Fibroblast of lung (primary cell): Measurements from ENCODE around the gene MST1R. TPM values are rescaled to one million over a fixed set of nuclear protein-coding genes. Genes with fewer than 3 reads are reported as not detected.
"Not testable (repeated sequence)": the region's sequence is repeated elsewhere in the genome, so short reads cannot be mapped to it uniquely, and the experiment has no call there.

ENCODE experiments used
- DNase-seq, 2 donors: peaks; one replicate each; pipeline versions ENCODE4 v3.0.0 to v3.0.0-alpha.2; 2010; ENCODE audit warnings: low read depth in 2 of 2
- H2AFZ ChIP-seq: 2 replicates; pipeline ENCODE4 v1.5.1; 2012; ENCODE audit warnings: low read length, control low read depth, inconsistent platforms
- H3K27ac ChIP-seq: 2 replicates; pipeline ENCODE4 v1.5.1; 2011; ENCODE audit warnings: low read length, control low read depth; ENCODE audit not compliant: insufficient read depth
- H3K27me3 ChIP-seq: 2 replicates; pipeline ENCODE4 v1.5.1; 2011; ENCODE audit warnings: mild to moderate bottlenecking, low read length; ENCODE audit not compliant: control insufficient read depth, insufficient read depth
- H3K36me3 ChIP-seq: 2 replicates; pipeline ENCODE4 v1.5.1; 2011; ENCODE audit warnings: low read length; ENCODE audit not compliant: control insufficient read depth, insufficient read depth
- H3K4me1 ChIP-seq: 2 replicates; pipeline ENCODE4 v1.5.1; 2011; ENCODE audit warnings: low read length; ENCODE audit not compliant: control insufficient read depth, insufficient read depth; ENCODE audit errors: extremely low read depth
- H3K4me2 ChIP-seq: 2 replicates; pipeline ENCODE4 v1.5.1; 2011; ENCODE audit warnings: low read length, control low read depth; ENCODE audit not compliant: insufficient read depth; ENCODE audit errors: extremely low read depth
- H3K4me3 ChIP-seq, 4 experiments: fragments of 200-600 bp in 1 of 4; sonication (generic) in 1 of 4; replicated peaks in 1 of 4; 2 replicates each; pipeline ENCODE4 v1.5.1; 2011 to 2016; ENCODE audit warnings: low read length in 4 of 4, low read depth in 3 of 4, mild to moderate bottlenecking in 3 of 4, control low read depth in 2 of 4, inconsistent platforms in 1 of 4, mixed read lengths in 1 of 4; ENCODE audit not compliant: insufficient read depth in 1 of 4; ENCODE audit errors: control extremely low read depth in 1 of 4
- H3K79me2 ChIP-seq: 2 replicates; pipeline ENCODE4 v1.5.1; 2012; ENCODE audit warnings: mild to moderate bottlenecking, low read length, inconsistent platforms; ENCODE audit not compliant: control insufficient read depth, insufficient read depth
- H3K9ac ChIP-seq: 2 replicates; pipeline ENCODE4 v1.5.1; 2011; ENCODE audit warnings: mild to moderate bottlenecking, low read length, control low read depth; ENCODE audit not compliant: insufficient read depth
- H3K9me3 ChIP-seq: 2 replicates; pipeline ENCODE4 v1.5.1; 2012; ENCODE audit warnings: low read depth, low read length; ENCODE audit not compliant: control insufficient read depth, insufficient read depth
- H4K20me1 ChIP-seq: 2 replicates; pipeline ENCODE4 v1.5.1; 2011; ENCODE audit warnings: low read length; ENCODE audit not compliant: control insufficient read depth, insufficient read depth; ENCODE audit errors: extremely low read depth
- EZH2 ChIP-seq: IDR thresholded peaks from 2 replicates; pipeline ENCODE4 v1.5.1; 2012; ENCODE audit warnings: low read length, control low read depth, mild to moderate bottlenecking; ENCODE audit errors: missing control alignments
- polyA plus RNA-seq, 2 donors: library from polyadenylated mRNA; depleted of rRNA in 1 of 2; stranded (reverse) in 1 of 2; unstranded in 1 of 2; fragments of >200 nt; gene quantifications; 2 replicates each; pipeline ENCODE4 v1.2.1, GENCODE V29; 2011 to 2012; ENCODE audit warnings: missing spikeins in 1 of 2
- total RNA-seq: library from RNA; depleted of rRNA; stranded (reverse); fragments of >200 nt; gene quantifications from 2 replicates; pipeline ENCODE4 v1.2.1, GENCODE V29; 2014
- TF ChIP-seq, protein P1 (sequence below), 2 donors: IDR thresholded peaks in 1 of 2; conservative IDR thresholded peaks in 1 of 2; 1 replicate in 1 of 2; 2 replicates in 1 of 2; pipeline ENCODE4 v1.5.1; 2011 to 2012; ENCODE audit warnings: low read length in 2 of 2, control low read depth in 1 of 2, inconsistent platforms in 1 of 2, low read depth in 1 of 2, mild to moderate bottlenecking in 1 of 2

MST1R gene
- total and polyA plus RNA-seq, 2 donors (not counting 1 experiment from before 2014, with no cell fraction given) = 0.52 to 3.0 TPM

GRCh38 chr3:49940667-49941249 is 37.1 kb upstream of the MST1R start:
- Histone ChIP-seq H2AFZ (peak overlapping the region; percentile 37), H3K4me2 (peak overlapping the region; percentile 99), H4K20me1 (peaks cover 2% of the 10 kb centered on the region), H3K27me3 (no peaks in the 10 kb centered on the region), H3K9me3 (no peaks in the 10 kb centered on the region), H3K27ac (peak overlapping the region; percentile 76), H3K36me3 (no peaks in the 10 kb centered on the region), H3K4me1 (no peaks in the 10 kb centered on the region), H3K9ac (peak overlapping the region; percentile 79), H3K79me2 (peaks cover 52% of the 10 kb centered on the region), H3K4me3 (peak overlapping the region; percentile 80 to 95 (median 84))
- DNase-seq = no peak
- TF ChIP-seq, protein P1, sequence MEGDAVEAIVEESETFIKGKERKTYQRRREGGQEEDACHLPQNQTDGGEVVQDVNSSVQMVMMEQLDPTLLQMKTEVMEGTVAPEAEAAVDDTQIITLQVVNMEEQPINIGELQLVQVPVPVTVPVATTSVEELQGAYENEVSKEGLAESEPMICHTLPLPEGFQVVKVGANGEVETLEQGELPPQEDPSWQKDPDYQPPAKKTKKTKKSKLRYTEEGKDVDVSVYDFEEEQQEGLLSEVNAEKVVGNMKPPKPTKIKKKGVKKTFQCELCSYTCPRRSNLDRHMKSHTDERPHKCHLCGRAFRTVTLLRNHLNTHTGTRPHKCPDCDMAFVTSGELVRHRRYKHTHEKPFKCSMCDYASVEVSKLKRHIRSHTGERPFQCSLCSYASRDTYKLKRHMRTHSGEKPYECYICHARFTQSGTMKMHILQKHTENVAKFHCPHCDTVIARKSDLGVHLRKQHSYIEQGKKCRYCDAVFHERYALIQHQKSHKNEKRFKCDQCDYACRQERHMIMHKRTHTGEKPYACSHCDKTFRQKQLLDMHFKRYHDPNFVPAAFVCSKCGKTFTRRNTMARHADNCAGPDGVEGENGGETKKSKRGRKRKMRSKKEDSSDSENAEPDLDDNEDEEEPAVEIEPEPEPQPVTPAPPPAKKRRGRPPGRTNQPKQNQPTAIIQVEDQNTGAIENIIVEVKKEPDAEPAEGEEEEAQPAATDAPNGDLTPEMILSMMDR (conservative IDR thresholded peaks at IDR 0.05 in 1 of 2, IDR thresholded peaks at IDR 0.05 in 1 of 2; ENCODE audit: low read depth in 1 of 2, low read length in 2 of 2) = no peak
- no peak for TF ChIP-seq EZH2

DNA sequence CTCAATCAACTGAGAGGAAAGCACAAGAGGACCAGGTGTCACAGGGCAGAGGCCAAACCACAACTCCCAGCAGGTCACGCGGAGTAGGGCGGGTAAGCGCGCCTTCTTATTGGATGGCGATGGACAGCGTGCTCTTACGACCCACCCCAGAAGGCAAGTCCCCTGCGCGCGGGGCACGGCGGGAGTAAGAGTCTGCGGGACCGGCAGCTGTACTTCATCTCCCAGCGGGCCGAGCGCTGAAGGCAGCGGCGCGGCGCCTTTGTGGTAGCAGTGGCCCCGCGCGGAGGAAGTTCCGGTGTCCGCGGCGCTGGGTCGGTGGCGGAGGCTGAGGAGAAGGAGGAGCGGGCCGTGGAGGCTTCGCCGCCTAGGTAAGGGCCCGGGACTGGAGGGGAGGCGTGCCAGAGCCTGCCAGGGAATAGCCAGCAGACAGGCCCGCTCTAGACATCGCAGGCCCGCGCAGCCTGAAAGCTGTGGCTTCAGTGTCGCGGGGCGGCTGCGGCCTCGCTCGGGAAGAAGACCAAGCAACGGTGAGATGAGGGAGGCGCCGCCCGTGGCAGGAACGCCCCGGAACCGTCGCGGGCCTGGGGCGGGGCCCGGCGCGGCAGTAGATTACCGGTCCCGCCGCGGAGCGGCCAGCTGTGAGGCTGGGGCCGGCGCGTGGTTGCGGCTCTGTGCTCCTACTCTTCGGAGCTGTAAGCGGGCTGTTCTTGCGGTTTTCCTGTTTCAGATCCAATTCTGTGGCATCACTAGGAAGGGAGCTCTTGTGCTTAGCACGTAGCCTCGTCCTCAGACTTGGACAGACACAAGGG is 36.4 kb upstream of the MST1R start, which contains the start of gene RBM6:
Gene RBM6, plus strand, starts transcription at position 293 of the 809 bp plus-strand sequence. CDS start 22,492 bp downstream, outside the sequence.
- Histone ChIP-seq H3K9me3 (no peaks in the 10 kb centered on the region), H3K9ac (peak within 1 kb of the TSS; percentile 79), H3K4me2 (peak within 1 kb of the TSS; percentile 99), H4K20me1 (peaks cover 2% of the 10 kb centered on the region), H3K79me2 (peaks cover 45% of the 10 kb centered on the region), H3K27me3 (no peaks in the 10 kb centered on the region), H2AFZ (peak within 1 kb of the TSS; percentile 45), H3K4me3 (peak within 1 kb of the TSS; percentile 80 to 95 (median 84)), H3K4me1 (no peaks in the 10 kb centered on the region), H3K27ac (peak within 1 kb of the TSS; percentile 76), H3K36me3 (no peaks in the 10 kb centered on the region)
- DNase-seq = peak; percentile 98 to 99
- TF ChIP-seq EZH2 = no peak
- TF ChIP-seq, protein P1 (conservative IDR thresholded peaks at IDR 0.05 in 1 of 2, IDR thresholded peaks at IDR 0.05 in 1 of 2; ENCODE audit: low read depth in 1 of 2, low read length in 2 of 2) = no peak

DNA sequence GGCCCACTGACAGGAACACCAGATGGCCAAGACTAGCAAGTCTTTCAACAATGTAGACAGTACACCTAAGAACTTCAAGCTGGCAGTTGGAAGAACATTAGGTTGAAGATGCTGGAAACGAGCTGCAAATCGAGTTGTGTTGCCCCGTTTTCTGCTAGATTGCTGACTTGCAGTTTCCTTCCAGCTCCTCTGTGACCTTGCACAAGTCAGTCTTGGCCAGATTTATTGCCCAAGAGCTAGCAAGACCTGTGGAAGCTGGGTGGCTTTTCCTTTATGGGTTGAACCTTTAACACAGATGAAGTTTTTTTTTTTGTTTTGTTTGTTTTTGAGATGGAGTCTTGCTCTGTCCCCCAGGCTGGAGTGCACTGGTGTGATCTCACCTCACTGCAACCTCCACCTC is 33.4 kb upstream of the MST1R start:
- Histone ChIP-seq H3K36me3 (no peaks in the 10 kb centered on the region), H3K9me3 (no peaks in the 10 kb centered on the region), H3K27me3 (no peaks in the 10 kb centered on the region), H3K27ac (no peak overlapping the region), H2AFZ (no peak overlapping the region), H3K9ac (no peak overlapping the region), H3K4me3 (no peak overlapping the region), H3K4me2 (no peak overlapping the region), H3K79me2 (peaks cover 18% of the 10 kb centered on the region), H4K20me1 (peaks cover 2% of the 10 kb centered on the region), H3K4me1 (no peaks in the 10 kb centered on the region)
- DNase-seq = no peak
- TF ChIP-seq EZH2 = no peak
- TF ChIP-seq, protein P1 (conservative IDR thresholded peaks at IDR 0.05 in 1 of 2, IDR thresholded peaks at IDR 0.05 in 1 of 2; ENCODE audit: low read depth in 1 of 2, low read length in 2 of 2) = no peak

DNA sequence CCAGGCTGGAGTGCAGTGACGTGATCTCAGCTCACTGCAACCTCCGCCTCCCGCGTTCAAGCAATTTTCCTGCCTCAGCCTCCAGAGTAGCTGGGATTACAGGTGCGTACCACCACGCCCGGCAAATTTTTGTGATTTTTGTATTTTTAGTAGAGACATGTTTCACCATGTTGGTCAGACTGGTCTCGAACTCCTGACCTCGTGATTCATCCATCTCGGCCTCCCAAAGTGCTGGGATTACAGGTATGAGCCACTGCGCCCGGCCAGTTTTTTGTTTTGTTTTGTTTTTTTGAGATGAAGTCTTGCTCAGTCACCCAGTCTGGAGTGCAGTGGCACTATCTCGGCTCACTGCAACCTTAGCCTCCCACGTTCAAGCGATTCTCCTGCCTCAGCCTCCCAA is 28.6 kb upstream of the MST1R start:
- not testable (repeated sequence) for H3K79me2 ChIP-seq, H3K9ac ChIP-seq, H3K4me2 ChIP-seq, H4K20me1 ChIP-seq, H3K27ac ChIP-seq, H3K36me3 ChIP-seq, H3K4me3 ChIP-seq, H3K27me3 ChIP-seq, H3K4me1 ChIP-seq, H2AFZ ChIP-seq, DNase-seq, H3K9me3 ChIP-seq
